GM19099 (cell line): ENCODE measurements around the gene GRPEL1.

Experiments used
- POLR2A ChIP-seq: IDR thresholded peaks from 3 replicates; pipeline ENCODE4 v1.6.1; 2011; ENCODE audit warnings: low read depth; ENCODE audit not compliant: insufficient read length; ENCODE audit errors: extremely low read depth

Gene GRPEL1

GRCh38 chr4:7103031-7103606 is 35.3 kb upstream of the GRPEL1 start:
- peak; percentile 60 for TF ChIP-seq POLR2A

GRCh38 chr4:7101692-7102515 is 34.0 kb upstream of the GRPEL1 start:
- TF ChIP-seq POLR2A, result no peak

GRCh38 chr4:7096236-7096635 is 28.4 kb upstream of the GRPEL1 start:
- no peak for TF ChIP-seq POLR2A

- TF ChIP-seq POLR2A, result no peak
These were observed 27.8 kb upstream of the GRPEL1 start for GRCh38 chr4:7095611-7096155.

GRCh38 chr4:7094916-7095315 is 27.1 kb upstream of the GRPEL1 start:
- no peak for TF ChIP-seq POLR2A

- no peak for TF ChIP-seq POLR2A
These were observed 24.2 kb upstream of the GRPEL1 start for GRCh38 chr4:7092026-7092425.

- no peak for TF ChIP-seq POLR2A
These were observed 21.5 kb upstream of the GRPEL1 start for GRCh38 chr4:7089213-7089986.

- TF ChIP-seq POLR2A, result no peak
These were observed 19.2 kb upstream of the GRPEL1 start for GRCh38 chr4:7087036-7087435.

GRCh38 chr4:7086384-7086783 is 18.5 kb upstream of the GRPEL1 start:
- TF ChIP-seq POLR2A, result no peak

GRCh38 chr4:7083597-7084563 is 16.0 kb upstream of the GRPEL1 start:
- no peak for TF ChIP-seq POLR2A

GRCh38 chr4:7078025-7078424 is 10.2 kb upstream of the GRPEL1 start:
- no peak for TF ChIP-seq POLR2A

- TF ChIP-seq POLR2A, result no peak
These were observed 9.5 kb upstream of the GRPEL1 start for GRCh38 chr4:7077371-7077770.

GRCh38 chr4:7076696-7077082 is 8.8 kb upstream of the GRPEL1 start:
- TF ChIP-seq POLR2A, result no peak

GRCh38 chr4:7075962-7076695 is 8.3 kb upstream of the GRPEL1 start:
- no peak for TF ChIP-seq POLR2A
